Breast epithelium (tissue), 3 donors: ENCODE results near the gene GAPDHS.

Experiments
- CTCF ChIP-seq, 3 donors: fragments of 450-650 bp; IDR thresholded peaks; one replicate each; pipeline ENCODE4 v1.5.1; 2016 to 2017; ENCODE audit warnings: antibody characterized with exemption in 3 of 3, mild to moderate bottlenecking in 3 of 3, moderate library complexity in 3 of 3
- POLR2A ChIP-seq: fragments of 450-650 bp; IDR thresholded peaks from one replicate; pipeline ENCODE4 v1.6.1; 2016; ENCODE audit warnings: antibody characterized with exemption, mild to moderate bottlenecking, moderate library complexity

GRCh38 chr19:35521124-35521743, 12.0 kb upstream of the GAPDHS start:
- TF ChIP-seq POLR2A (no peak), CTCF (IDR thresholded peaks at IDR 0.05) (no peak)
